HG03575 (cell line): Measurements from ENCODE around the gene LRCH3.
"Not testable (repeated sequence)": the region's sequence is repeated elsewhere in the genome, so short reads cannot be mapped to it uniquely, and the experiment has no call there.

Source experiments
- ATAC-seq: cut with Tn5 transposase; IDR thresholded peaks from one replicate; pipeline ENCODE4 v1.9.1; 2021; ENCODE audit not compliant: unreplicated experiment, insufficient number of reproducible peaks, low FRiP score; ENCODE audit errors: extremely low read depth

The LRCH3 gene

DNA sequence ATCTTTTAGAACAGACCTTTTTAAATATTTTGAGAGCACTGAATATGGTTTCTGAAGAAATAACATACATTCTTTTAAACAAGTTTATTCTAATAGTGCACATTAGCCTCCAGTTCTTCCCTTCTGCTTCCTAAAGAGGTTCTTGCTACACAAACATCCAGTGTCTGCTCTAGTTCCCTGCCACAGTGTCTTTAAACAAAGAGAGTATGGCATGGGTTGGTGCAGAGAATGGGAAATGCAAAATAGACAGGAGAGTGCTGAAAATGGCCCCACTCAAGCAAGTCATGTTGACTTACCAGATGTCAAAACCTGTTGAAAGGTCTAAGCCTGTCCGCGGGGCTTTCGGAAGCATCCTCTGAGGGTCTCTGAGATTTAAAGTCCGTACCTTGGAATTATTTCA, 86.8 kb downstream of the LRCH3 start:
- ATAC-seq: no peak

DNA sequence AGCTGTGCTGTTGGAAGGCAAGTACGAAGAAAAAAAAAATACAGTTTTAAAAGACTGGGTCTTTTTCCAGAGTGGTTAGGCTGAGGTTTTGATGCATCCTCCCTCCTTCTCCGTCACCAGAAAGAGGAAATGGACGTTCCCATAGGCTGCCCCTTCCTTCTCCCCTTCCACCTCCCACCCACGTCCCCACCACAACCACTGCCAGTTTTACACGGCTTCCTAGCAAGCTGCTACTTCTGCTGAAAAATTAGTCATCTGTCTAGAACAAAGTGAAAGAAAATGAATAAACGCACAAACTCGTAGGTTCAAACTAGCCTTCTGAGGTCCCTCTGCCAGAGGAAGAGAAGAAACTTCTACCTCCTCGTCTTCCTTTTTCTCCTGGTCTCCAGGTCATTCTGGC, 87.4 kb downstream of the LRCH3 start:
- ATAC-seq: no peak

DNA sequence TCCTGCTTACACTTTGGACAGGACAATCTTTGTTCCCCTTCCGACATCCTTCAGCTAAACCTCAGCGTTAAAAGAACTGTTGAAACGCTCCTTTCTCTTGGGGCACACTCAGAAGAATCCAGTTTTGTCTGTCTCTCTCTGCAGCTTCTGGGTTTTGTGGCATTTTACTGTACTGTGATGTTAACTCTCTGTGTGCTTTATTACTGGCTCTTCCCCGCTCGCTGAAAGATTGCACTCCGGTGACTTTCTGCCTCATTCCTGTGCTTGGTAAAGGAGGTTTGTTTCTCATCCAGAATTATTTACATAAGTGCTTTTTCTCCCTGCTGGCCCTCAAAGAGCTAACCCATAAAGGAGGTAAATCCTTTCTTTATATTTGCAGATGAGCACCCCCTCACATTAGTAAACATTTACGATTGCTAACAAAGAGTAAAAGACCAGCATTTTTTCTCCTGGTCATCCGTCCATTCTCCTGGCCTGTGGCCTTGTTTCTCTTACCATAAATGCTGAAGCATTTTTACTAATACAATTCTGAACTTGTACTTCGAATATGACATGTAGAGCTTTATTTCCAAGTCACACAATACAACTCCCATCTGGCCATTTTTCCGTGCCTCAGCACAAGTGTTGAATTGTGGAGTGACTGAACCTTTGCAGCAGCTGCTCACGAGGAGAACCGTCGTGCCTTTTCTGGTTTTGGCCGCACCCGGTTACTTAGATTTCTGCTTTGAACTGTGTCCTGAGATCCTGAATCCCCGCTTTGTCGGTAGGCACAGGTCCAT, 89.6 kb downstream of the LRCH3 start:
- no peak for ATAC-seq

DNA sequence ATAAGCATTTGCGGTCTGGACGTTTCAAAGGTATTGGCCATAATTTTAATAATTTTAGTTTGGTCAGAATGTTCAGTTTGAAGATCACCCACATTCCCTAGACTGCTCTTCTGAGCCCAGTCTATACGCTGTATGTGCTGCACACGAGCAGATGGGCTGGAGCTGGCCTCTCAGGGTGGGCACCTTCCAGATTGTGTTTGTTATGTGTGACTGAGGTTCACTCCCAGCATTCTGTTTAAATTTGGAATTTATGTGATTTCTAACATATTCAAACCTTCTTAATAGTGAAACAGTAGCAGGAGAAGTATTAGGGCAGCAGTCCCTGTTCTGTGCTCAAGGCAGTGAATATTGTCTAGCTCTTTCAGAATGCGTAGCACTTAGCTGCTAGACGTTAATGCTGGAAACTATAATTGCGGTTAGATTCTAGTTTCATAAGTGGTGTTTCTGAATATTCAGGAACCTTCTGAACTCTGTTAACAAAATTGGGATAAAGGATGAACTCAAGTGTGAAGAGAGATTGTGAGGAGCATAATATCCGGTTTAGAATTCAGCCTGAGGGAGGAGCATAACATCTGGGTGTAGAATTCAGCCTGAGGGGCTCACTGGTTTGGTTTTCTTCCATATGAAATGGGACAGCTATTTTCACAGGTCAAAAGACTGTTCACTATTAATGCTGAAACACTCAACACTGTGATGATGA, 90.4 kb downstream of the LRCH3 start:
- no peak for ATAC-seq

DNA sequence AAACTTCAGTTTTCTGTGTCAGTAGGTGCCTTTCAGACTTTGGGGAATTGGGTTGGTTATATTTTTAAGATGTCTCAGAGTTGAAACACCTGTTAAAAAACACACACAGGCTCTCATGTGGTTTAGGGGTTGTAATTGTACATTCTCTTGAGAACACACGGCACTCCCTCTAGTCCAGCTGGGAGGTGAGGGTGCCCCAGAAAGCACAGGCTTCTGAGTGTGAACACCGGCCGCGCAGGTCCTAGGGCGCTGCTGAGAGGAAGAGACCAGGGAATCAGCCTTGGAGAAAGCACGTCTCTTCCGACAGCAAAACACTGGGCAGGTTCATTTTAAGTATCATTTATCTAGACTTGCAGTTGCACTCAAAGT, 90.9 kb downstream of the LRCH3 start:
- no peak for ATAC-seq

DNA sequence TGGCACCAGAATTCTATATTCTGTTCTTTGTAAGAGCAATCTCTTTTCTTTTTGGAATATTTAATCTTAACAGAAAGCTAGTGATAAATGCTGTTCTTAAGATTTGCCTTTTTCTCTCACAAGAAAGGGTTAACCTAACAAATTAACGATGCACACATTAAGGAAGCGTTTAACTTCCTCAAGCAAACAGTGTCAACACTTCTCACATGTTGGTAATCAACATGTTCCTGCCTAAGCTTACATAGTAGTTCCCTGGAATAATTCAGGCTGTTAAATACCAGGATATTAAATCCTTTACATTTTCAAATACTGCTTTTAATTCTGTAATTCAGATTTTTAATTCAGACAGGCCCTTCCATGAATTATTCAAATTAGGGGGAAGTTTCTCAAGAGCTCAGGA, 91.5 kb downstream of the LRCH3 start:
- ATAC-seq: no peak

DNA sequence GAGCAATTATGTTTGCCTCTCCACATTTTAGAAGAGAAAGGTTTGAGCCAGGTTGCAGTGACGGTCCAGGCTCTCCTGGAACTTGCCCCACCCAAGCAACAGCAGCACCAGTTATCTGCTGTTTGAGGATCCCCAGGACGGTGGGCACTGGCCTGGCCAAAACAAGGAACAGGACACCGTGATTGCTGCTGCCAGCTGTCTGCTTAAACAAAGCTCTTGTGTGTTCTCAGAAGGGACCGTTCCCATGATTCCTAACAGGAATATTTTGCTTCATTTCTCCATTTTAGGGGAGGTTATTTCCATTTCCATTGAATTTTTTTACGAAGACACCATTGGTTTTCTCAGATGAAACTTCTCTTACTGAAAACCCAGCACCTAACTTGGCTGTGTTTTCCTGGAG, 92.5 kb downstream of the LRCH3 start:
- ATAC-seq: no peak

DNA sequence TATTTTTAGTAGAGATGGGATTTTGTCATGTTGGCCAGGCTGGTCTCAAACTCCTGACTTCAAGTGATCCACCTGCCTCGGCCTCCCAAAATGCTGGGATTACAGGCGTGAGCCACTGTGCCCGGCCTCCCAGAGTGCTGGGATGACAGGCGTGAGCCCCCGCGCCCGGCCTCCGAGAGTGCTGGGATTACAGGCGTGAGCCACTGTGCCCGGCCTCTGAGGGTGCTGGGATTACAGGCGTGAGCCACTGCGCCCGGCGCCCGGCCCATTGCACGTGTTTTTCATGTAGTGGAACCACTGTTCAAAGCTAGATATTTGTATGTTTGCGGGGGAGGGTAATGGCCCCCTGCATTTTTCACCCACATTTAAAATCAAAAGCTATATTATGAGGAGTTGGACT, 93.3 kb downstream of the LRCH3 start:
- not testable (repeated sequence) for ATAC-seq

DNA sequence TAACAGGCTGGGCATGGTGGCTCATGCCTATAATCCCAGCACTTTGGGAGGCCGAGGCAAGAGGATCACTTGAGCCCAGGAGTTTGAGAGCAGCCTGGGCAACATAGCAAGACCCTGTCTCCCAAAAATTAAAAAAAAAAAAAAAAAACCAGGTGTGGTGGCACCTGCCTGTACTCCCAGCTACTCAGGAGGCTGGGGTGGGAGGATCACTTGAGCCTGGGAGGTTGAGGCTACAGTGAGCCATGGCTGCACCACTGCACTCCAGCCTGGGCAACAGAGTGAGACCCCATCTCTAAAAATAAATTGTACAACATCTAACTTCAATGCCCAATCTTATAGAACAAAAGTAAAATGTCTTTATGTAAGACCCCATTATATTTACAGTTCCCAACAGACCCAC, 95.0 kb downstream of the LRCH3 start:
- ATAC-seq: not testable (repeated sequence)

DNA sequence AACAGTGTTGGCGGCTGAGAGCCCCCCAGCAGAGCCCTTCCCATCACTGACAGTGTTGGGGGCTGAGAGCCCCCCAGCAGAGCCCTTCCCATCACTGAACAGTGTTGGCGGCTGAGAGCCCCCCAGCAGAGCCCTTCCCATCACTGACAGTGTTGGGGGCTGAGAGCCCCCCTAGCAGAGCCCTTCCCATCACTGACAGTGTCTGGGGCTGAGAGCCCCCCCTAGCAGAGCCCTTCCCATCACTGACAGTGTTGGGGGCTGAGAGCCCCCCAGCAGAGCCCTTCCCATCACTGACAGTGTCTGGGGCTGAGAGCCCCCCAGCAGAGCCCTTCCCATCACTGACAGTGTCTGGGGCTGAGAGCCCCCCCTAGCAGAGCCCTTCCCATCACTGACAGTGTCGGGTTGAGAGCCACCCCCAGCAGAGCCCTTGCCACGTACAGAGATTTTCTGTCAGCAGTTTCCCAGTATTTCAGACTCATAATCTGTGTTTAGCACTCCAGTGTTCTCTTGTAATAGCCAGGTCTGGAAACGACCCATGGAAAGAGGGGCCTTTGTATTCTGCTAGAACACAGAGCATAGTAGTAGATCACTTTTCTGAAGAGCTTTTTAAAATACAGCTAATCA, 96.5 kb downstream of the LRCH3 start:
- ATAC-seq: not testable (repeated sequence)

DNA sequence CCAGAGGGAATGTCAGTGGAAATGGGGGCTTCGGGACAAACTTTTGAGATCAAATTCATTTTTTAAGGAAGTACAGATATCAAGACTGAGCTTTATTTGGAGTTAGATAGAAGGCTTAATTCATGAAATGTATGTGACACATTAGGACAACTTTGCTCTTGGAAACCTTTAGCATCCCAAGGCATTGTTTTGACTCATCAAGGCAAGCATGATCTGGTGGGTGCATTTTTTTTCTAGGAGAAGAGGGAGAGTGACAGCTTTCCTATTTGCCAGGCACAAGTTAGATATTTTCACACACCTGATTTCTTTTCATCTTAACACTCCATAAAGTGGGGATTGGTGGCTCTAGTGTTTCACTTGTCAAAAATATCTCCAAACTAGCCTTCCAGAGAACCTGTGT, 97.5 kb downstream of the LRCH3 start:
- no peak for ATAC-seq

DNA sequence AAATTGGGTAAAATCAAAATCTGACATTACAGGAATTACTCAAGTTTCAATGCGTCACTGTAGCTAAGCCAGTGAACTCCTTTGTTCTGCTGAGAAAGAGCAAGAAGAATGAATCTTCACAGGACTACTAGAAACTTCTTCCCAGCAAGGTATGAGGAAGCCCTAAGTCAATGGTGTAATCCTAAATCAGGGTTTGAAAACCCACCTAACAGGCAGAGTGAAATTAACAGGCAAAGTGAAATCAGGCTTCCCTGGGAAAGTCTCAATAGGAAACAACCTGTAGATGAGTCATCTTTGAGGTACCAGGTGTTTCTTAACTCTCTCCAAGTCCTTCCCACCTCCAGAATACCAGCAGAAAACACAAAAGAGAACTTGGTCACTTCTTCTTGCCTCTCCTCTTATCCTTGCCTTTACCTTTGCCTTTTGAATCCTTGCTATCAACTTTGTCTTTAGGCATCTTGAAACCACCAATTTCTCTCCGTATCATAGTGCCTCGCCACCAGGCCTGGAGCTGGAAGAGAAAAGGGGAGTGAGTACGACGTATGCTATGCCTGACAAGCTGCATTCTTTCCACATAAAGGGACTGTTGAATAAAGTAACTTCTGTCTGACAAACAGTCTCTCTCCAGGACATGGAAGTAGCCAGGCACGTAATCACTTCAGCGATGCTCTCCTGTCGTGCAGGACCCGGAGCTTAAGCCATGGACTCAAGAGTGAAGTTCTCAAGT, 98.3 kb downstream of the LRCH3 start:
- no peak for ATAC-seq

DNA sequence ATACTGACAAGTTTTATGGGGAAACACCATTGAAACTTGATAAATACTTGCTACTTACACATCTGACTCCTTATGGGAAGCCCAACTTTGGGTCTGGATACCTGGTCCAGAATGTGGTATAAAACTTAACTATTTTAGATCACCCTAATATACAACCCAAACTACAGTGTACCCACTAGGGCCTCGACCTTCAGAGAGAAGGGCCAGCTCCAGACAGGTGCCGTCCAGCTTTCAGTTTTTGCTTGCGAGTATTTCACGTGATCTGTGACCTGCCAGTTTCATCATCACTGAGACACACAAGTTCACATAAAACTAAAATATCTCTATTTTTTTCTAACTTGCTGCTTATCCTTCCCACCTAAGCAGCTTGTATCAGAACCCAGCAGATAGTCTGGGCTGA, 99.6 kb downstream of the LRCH3 start:
- no peak for ATAC-seq

DNA sequence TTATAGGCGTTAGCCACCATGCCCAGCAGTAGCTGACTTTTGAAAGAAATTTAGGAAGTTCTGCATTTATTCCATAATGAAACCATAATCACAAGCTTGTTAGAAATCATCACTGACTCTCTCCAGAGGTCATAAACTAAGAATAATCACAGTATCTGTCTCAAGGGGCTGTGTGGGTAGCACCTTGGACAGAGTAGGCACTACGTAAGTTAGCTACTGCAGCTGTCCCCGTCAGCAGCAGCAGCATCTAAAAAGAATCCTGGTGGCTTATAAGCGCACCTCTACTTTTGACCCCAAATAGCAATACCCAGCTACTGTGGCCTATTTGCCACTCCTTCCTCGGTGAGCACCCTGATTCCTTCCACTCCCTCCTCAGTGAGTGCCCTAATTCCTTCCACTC, 101.1 kb downstream of the LRCH3 start:
- ATAC-seq: no peak

DNA sequence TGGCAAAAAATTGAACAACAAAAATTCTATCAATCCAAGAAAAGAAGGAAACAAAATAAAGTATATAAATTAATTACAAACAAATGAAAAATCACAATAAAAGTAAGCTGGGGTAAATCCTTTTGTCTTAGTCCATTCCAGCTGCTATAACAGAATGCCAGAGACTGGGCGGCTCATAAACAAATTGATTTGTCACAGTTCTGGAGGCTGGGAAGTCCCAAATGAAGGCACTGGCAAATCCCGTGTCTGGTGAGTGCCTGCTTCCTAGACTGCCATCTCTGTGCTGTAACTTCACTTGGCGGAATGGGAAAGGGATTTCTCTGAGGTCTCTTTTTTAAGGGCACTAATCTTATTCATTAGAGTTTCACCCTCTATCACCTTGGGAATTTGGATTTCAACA, 105.4 kb downstream of the LRCH3 start:
- no peak for ATAC-seq

DNA sequence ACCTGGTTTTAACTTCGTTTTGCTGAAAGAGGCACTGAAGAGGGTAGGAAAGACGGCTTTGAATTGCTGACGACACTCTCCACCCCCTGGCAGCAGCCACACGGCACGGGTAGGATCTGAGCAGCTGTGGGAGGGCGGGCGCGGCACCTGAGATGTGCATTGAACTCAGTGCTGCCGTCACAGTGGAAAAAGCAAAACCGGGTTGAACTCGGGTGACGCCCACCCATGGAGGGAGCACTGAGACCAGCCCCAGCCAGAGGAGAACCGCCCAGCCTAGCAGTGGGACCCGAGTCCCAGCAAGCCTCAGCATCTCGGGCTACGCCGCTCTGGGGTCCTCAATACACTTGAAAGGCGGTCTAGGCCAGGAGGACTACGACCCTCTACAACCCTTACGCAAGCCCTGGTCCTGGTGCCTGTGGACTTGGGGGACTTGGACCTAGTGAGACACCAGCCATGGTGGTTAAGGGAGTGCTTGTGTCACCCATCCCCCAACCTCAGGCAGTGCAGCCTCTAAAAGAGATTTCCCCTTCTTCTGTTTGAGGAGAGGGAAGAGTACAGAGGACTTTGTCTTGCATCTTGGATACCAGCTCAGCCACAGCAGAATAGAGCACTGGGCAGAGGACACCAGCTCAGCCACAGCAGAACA, 108.9 kb downstream of the LRCH3 start:
- ATAC-seq: no peak

DNA sequence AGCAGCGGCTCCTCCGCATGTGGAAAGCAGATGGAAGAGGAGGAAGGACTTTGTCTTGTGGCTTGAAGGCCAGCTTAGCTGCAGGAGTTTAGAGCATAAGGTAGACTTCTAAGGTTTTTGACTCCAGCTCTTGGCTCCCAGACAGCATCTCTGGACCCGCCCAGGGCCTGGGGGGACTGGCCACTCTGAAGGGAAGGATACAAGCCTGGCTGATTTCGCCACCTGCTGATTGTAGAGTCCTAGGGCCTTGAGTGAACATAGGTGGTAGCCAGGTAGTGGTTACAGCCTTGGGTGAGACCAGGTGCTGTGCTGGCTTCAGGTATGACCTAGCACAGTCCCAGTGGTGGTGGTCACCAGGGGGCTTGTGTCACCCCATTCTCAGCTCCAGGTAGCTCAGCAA, 110.6 kb downstream of the LRCH3 start:
- ATAC-seq: no peak

DNA sequence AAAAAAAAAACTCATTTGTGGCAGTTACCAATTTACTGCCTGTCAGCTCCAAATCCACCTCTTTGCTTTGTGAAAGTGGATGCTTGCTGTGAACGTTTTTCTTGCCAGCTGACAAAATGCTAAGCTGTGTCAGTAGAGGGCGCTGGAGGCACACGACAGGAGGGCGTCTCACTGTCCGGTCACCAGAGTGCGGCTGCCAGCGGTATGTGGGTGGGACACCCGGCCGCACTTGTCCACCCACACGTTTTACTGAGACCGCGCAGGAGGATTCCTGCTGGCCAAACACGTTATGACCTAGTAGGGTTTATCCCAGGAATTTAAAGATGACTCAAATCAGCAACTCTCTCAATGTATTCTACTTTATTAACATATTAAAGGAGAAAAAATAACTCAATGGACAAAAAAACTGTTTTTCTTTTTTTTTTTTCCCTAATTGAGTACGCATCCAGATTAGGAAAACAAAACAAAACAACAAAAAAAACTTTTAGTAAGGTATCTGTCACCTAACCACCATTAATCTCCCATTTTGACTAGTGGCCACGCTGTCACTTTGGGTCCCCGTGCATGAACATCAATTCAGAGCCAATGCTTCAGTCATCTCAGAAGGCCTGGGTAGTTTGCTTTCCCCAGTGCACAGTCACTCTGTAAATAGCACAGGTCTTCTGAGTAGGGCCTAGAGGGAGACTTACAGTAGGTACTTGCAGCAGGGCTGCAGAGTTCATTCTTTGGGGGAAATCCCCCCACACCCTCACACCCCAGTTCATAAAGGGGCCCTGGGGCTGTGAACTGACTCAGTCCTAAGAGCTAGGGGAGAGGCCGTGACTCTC, 115.2 kb downstream of the LRCH3 start:
- no peak for ATAC-seq

DNA sequence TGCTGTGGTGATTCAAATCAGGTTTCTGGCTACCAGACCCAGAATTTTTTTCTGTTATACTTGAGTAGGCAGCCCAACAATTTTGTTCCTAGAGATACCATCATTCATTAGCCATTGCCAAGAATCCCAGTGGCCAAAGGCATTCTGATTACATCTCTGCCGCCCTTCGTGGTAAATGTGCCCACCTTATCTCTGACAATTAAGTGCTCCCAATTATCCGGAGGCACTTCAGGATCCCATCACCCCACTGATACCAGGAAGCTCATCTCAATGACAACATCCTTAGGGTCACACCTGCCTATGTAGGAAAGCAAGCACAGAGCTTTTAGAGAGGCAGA, 115.8 kb downstream of the LRCH3 start:
- no peak for ATAC-seq
